ENCODE results near the gene NOCT. TPM values are rescaled to one million over a fixed set of nuclear protein-coding genes. Genes with fewer than 3 reads are reported as not detected.

NOCT gene
- total RNA-seq, 1 donor from 2014 or later: 4.2 TPM

DNA sequence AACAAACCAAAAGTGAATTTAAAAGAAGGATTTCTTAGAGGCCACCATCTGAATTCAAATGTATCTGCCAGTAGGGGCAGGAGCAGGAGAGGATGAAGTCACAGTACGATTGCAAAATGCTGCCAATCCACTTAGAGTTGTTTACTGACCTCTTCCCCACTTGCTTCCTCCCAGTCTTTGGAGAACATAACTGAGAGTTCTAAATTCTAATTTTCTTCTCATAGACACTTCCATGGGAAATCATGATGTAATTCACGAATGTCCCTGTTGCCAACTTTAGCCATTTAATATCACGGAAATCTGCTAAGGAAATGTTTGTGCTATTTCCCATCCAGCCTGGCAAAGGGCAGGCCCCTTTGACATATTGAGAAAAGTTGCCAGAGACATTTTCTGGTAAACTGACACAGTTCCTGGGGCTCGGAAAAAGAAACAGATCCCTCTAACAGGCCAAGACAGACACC lies 33.6 kb upstream of the NOCT start:
- TF ChIP-seq POLR2A (IDR thresholded peaks at IDR 0.05) (no peak), POLR2AphosphoS5 (IDR thresholded peaks at IDR 0.05; ENCODE audit: insufficient read depth in 1 of 2, low read depth in 1 of 2) (peak; percentile 22 to 93)
- TF ChIP-seq, protein P1, sequence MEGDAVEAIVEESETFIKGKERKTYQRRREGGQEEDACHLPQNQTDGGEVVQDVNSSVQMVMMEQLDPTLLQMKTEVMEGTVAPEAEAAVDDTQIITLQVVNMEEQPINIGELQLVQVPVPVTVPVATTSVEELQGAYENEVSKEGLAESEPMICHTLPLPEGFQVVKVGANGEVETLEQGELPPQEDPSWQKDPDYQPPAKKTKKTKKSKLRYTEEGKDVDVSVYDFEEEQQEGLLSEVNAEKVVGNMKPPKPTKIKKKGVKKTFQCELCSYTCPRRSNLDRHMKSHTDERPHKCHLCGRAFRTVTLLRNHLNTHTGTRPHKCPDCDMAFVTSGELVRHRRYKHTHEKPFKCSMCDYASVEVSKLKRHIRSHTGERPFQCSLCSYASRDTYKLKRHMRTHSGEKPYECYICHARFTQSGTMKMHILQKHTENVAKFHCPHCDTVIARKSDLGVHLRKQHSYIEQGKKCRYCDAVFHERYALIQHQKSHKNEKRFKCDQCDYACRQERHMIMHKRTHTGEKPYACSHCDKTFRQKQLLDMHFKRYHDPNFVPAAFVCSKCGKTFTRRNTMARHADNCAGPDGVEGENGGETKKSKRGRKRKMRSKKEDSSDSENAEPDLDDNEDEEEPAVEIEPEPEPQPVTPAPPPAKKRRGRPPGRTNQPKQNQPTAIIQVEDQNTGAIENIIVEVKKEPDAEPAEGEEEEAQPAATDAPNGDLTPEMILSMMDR (IDR thresholded peaks at IDR 0.05): peak in 1 of 3 experiments; percentile 20
- Histone ChIP-seq H3K4me1 (peaks cover 8% of the 10 kb centered on the region), H3K27me3 (no peaks in the 10 kb centered on the region), H3K27ac (peak overlapping the region; percentile 73), H3K36me3 (no peaks in the 10 kb centered on the region), H3K9me3 (no peaks in the 10 kb centered on the region), H3K4me3 (no peak overlapping the region)
- intact Hi-C loops (cut with DNase I): no loop called here
- DNase-seq (ENCODE audit: extremely low spot score in 2 of 2): no peak

DNA sequence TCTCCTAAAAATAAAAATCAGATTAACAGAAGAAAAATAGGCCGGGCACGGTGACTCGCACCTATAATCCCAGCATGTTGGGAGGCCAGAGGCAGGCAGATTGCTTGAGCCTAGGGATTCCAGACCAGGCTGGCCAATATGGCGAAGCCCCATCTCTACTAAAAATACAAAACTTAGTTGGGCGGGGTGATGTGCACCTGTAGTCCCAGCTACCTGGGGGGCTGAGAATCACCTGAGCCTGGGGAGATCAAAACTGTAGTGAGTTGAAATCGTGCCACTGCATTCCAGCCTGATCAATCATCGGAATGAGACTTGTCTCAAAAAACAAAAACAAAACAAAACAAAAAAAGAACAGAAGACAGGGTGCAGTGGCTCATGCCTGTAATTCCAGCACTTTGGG lies 32.8 kb upstream of the NOCT start:
- no peaks in the 10 kb centered on the region for H3K9me3 ChIP-seq
- H3K4me3 ChIP-seq: no peak overlapping the region
- no peak for DNase-seq (ENCODE audit: extremely low spot score in 2 of 2)
- no peak for TF ChIP-seq POLR2A (IDR thresholded peaks at IDR 0.05)
- no peak for TF ChIP-seq POLR2AphosphoS5 (IDR thresholded peaks at IDR 0.05; ENCODE audit: insufficient read depth in 1 of 2, low read depth in 1 of 2)
- TF ChIP-seq, protein P1 (IDR thresholded peaks at IDR 0.05): no peak
- intact Hi-C loops (cut with DNase I): no loop called here
- H3K27me3 ChIP-seq: no peaks in the 10 kb centered on the region
- peaks cover 8% of the 10 kb centered on the region for H3K4me1 ChIP-seq
- no peaks in the 10 kb centered on the region for H3K36me3 ChIP-seq
- H3K27ac ChIP-seq: peak overlapping the region; percentile 73

DNA sequence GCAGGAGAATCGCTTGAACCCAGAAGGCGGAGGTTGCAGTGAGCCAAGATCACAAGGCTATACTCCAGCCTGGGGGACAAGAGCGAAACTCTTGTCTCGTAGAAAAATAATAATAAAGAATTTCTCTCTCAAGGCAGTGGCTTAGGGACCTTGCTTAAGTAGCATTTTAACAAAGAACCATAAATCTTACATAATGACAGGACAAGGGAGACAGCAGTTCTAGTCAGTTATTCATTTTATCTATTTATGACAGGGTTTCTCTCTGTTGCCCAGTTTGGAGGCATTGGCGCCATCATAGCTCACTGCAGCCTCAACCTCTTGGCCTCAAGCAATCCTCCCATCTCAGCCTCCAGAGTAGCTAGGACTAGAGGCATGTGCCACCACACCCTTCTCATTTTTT lies 31.9 kb upstream of the NOCT start:
- H3K9me3 ChIP-seq: no peaks in the 10 kb centered on the region
- H3K4me3 ChIP-seq: no peak overlapping the region
- TF ChIP-seq POLR2AphosphoS5 (IDR thresholded peaks at IDR 0.05; ENCODE audit: insufficient read depth in 1 of 2, low read depth in 1 of 2): no peak
- peaks cover 8% of the 10 kb centered on the region for H3K4me1 ChIP-seq
- H3K27me3 ChIP-seq: no peaks in the 10 kb centered on the region
- DNase-seq (ENCODE audit: extremely low spot score in 2 of 2): no peak
- intact Hi-C loops (cut with DNase I): no loop called here
- H3K27ac ChIP-seq: no peak overlapping the region
- no peaks in the 10 kb centered on the region for H3K36me3 ChIP-seq

DNA sequence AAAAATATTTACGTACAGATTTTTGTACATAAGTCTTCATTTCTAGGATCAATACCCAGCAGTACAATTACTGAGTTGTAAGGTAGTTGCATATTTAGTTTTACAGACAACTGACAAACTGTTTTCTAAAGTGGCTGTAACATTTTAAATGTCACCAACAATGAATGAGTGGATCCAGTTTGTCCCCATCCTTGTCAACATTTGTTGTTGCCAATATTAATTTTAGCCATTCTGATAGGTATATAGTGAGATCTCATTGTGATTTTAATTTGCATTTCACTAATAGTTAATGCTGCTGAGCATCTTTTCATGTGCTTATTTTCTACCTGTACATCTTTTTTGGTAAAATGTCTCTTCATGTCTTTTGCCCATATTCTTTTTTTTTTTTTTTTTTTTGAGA lies 30.9 kb upstream of the NOCT start:
- no peaks in the 10 kb centered on the region for H3K36me3 ChIP-seq
- DNase-seq (ENCODE audit: extremely low spot score in 2 of 2): no peak
- intact Hi-C loops (cut with DNase I): no loop called here
- peaks cover 8% of the 10 kb centered on the region for H3K4me1 ChIP-seq
- H3K9me3 ChIP-seq: no peaks in the 10 kb centered on the region
- H3K4me3 ChIP-seq: no peak overlapping the region
- TF ChIP-seq, protein P1 (IDR thresholded peaks at IDR 0.05): no peak
- TF ChIP-seq POLR2AphosphoS5 (IDR thresholded peaks at IDR 0.05; ENCODE audit: insufficient read depth in 1 of 2, low read depth in 1 of 2): no peak
- TF ChIP-seq POLR2A (IDR thresholded peaks at IDR 0.05): no peak
- no peak overlapping the region for H3K27ac ChIP-seq
- H3K27me3 ChIP-seq: no peaks in the 10 kb centered on the region

DNA sequence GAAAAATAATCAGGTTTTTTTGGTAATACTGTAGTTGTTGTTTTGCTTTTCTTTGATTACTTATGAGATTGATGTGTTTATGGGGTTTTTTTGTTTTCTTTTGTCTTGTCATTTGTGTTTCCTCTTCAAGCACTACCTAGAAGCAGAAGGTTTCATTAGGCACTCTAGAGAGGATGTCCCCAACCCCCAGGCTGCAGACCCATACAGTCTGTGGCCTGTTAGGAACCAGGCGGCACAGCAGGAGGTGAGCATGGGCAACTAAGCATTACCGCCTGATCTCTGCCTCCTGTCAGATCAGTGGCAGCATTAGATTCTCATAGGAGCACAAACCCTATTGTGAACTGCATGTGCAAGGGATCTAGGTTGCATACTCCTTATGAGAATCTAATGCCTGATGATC lies 22.9 kb upstream of the NOCT start:
- Histone ChIP-seq H3K4me1 (no peaks in the 10 kb centered on the region), H3K36me3 (no peaks in the 10 kb centered on the region), H3K4me3 (no peak overlapping the region), H3K27me3 (no peaks in the 10 kb centered on the region), H3K27ac (no peak overlapping the region), H3K9me3 (no peaks in the 10 kb centered on the region)
- no peak for TF ChIP-seq POLR2AphosphoS5 (IDR thresholded peaks at IDR 0.05; ENCODE audit: insufficient read depth in 1 of 2, low read depth in 1 of 2)
- TF ChIP-seq, protein P1 (IDR thresholded peaks at IDR 0.05): no peak
- no peak for TF ChIP-seq POLR2A (IDR thresholded peaks at IDR 0.05)
- intact Hi-C loops (cut with DNase I): no loop called here
- no peak for DNase-seq (ENCODE audit: extremely low spot score in 2 of 2)

All from vagina (tissue), 2 donors.